Lower lobe of right lung (tissue), 2 donors: Measurements from ENCODE around the gene GLI3. TPM values are rescaled to one million over a fixed set of nuclear protein-coding genes. Genes with fewer than 3 reads are reported as not detected.

Experiments used
- ATAC-seq, 2 donors: fragments of 200-7000 bp; cut with Tn5 transposase; one replicate each; pipeline ENCODE4 v1.9.1; 2020 to 2022; ENCODE audit warnings: mild to moderate bottlenecking in 2 of 2, moderate library complexity in 2 of 2
- DNase-seq: peaks from one replicate; pipeline ENCODE4 v3.0.0-alpha.2; 2020
- H3K27ac ChIP-seq: fragments of 200-600 bp; one replicate; pipeline ENCODE4 v1.8.0; 2022
- H3K27me3 ChIP-seq: fragments of 200-600 bp; one replicate; pipeline ENCODE4 v1.8.0; 2022; ENCODE audit warnings: low read depth
- H3K36me3 ChIP-seq: fragments of 200-600 bp; one replicate; pipeline ENCODE4 v1.8.0; 2022; ENCODE audit warnings: mild to moderate bottlenecking
- H3K4me1 ChIP-seq: fragments of 200-600 bp; one replicate; pipeline ENCODE4 v1.8.0; 2022
- H3K4me3 ChIP-seq: fragments of 200-600 bp; one replicate; pipeline ENCODE4 v1.8.0; 2022; ENCODE audit warnings: mild to moderate bottlenecking
- H3K9me3 ChIP-seq: fragments of 200-600 bp; one replicate; pipeline ENCODE4 v1.8.0; 2022
- CTCF ChIP-seq: fragments of 200-600 bp; IDR thresholded peaks from one replicate; pipeline ENCODE4 v1.8.0; 2022; ENCODE audit warnings: antibody characterized with exemption, mild to moderate bottlenecking
- intact Hi-C: fragments of 100-400 bp; cut with DNase I; formaldehyde crosslinking; loops from one replicate; pipeline ENCODE4 v1.11.0; 2022
- total RNA-seq: library from RNA; stranded (reverse); fragmentation: NEBNext Ultra II Directional; extraction: Animal tissue kit (Norgen Biotek cat#: 25700); gene quantifications from one replicate; pipeline ENCODE4 v1.2.1, GENCODE V29; 2021
- donor health status: DM: no; HTN: yes; CAD: no; lungs with severe emphysema.

The GLI3 gene
- total RNA-seq, 1 donor from 2014 or later, result 20.7 TPM

GRCh38 chr7:41931263-41931646 lies 305.8 kb downstream of the GLI3 start:
- Histone ChIP-seq H3K4me3 (no peak overlapping the region), H3K27me3 (no peaks in the 10 kb centered on the region), H3K36me3 (no peaks in the 10 kb centered on the region), H3K27ac (no peak overlapping the region), H3K4me1 (no peaks in the 10 kb centered on the region), H3K9me3 (no peaks in the 10 kb centered on the region)
- intact Hi-C loops, result no loop called here
- no peak for ATAC-seq
- no peak for TF ChIP-seq CTCF
- no peak for DNase-seq

GRCh38 chr7:41930538-41931262 lies 306.3 kb downstream of the GLI3 start:
- Histone ChIP-seq H3K4me3 (no peak overlapping the region), H3K36me3 (no peaks in the 10 kb centered on the region), H3K27ac (no peak overlapping the region), H3K4me1 (no peaks in the 10 kb centered on the region), H3K9me3 (no peaks in the 10 kb centered on the region), H3K27me3 (no peaks in the 10 kb centered on the region)
- DNase-seq (no peak), ATAC-seq (no peak)
- no peak for TF ChIP-seq CTCF
- intact Hi-C loops, result no loop called here

- Histone ChIP-seq H3K4me3 (no peak overlapping the region), H3K27ac (no peak overlapping the region), H3K36me3 (no peaks in the 10 kb centered on the region), H3K4me1 (no peaks in the 10 kb centered on the region), H3K9me3 (no peaks in the 10 kb centered on the region), H3K27me3 (no peaks in the 10 kb centered on the region)
- no peak for TF ChIP-seq CTCF
- intact Hi-C loops, result no loop called here
- DNase-seq (no peak), ATAC-seq (no peak)
These were observed 308.2 kb downstream of the GLI3 start for GRCh38 chr7:41928781-41929180.

GRCh38 chr7:41928166-41928565 lies 308.8 kb downstream of the GLI3 start:
- no peaks in the 10 kb centered on the region for H3K4me1 ChIP-seq
- no peak overlapping the region for H3K4me3 ChIP-seq
- no peak for TF ChIP-seq CTCF
- intact Hi-C loops, result no loop called here
- no peak for ATAC-seq
- no peaks in the 10 kb centered on the region for H3K27me3 ChIP-seq
- DNase-seq, result no peak
- no peaks in the 10 kb centered on the region for H3K36me3 ChIP-seq
- H3K9me3 ChIP-seq, result no peaks in the 10 kb centered on the region
- no peak overlapping the region for H3K27ac ChIP-seq

- H3K4me1 ChIP-seq, result no peaks in the 10 kb centered on the region
- H3K27me3 ChIP-seq, result no peaks in the 10 kb centered on the region
- DNase-seq (no peak), ATAC-seq (peak in 1 of 2 donors; percentile 19)
- no peaks in the 10 kb centered on the region for H3K9me3 ChIP-seq
- no peaks in the 10 kb centered on the region for H3K36me3 ChIP-seq
- no peak overlapping the region for H3K27ac ChIP-seq
- intact Hi-C loops, result no loop called here
- TF ChIP-seq CTCF, result no peak
- no peak overlapping the region for H3K4me3 ChIP-seq
These were observed 309.6 kb downstream of the GLI3 start for GRCh38 chr7:41927380-41927779.
